ENCODE results near the gene HLA-DPB1.

HLA-DPB1 gene

DNA sequence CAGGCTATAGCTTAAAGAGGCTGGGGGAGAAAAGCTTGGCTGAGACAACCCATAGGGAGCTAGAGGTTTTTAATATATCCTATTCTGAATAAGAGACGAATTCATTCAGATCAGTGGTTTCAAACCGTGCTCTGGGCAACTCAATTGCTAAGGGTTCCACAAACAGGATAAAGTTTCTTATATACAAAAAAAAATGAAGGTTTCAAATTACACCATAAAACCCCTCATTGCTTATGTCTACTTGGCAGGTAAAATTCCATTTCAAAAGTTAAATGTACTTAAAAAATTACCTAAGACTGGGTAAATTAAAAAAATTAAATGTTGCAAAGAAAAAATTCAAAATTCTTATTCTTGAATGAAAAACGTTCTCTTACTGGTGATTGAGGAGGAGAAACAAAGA is 2.7 kb downstream of the HLA-DPB1 start:
- TF ChIP-seq, protein P1, sequence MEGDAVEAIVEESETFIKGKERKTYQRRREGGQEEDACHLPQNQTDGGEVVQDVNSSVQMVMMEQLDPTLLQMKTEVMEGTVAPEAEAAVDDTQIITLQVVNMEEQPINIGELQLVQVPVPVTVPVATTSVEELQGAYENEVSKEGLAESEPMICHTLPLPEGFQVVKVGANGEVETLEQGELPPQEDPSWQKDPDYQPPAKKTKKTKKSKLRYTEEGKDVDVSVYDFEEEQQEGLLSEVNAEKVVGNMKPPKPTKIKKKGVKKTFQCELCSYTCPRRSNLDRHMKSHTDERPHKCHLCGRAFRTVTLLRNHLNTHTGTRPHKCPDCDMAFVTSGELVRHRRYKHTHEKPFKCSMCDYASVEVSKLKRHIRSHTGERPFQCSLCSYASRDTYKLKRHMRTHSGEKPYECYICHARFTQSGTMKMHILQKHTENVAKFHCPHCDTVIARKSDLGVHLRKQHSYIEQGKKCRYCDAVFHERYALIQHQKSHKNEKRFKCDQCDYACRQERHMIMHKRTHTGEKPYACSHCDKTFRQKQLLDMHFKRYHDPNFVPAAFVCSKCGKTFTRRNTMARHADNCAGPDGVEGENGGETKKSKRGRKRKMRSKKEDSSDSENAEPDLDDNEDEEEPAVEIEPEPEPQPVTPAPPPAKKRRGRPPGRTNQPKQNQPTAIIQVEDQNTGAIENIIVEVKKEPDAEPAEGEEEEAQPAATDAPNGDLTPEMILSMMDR (conservative IDR thresholded peaks at IDR 0.05; ENCODE audit: control insufficient read depth, insufficient read depth, low read depth, low read length): no peak
- no peak for DNase-seq (ENCODE audit: low read depth)
- H3K4me3 ChIP-seq (ENCODE audit: control insufficient read depth, low read depth, low read length): no peak overlapping the region

DNA sequence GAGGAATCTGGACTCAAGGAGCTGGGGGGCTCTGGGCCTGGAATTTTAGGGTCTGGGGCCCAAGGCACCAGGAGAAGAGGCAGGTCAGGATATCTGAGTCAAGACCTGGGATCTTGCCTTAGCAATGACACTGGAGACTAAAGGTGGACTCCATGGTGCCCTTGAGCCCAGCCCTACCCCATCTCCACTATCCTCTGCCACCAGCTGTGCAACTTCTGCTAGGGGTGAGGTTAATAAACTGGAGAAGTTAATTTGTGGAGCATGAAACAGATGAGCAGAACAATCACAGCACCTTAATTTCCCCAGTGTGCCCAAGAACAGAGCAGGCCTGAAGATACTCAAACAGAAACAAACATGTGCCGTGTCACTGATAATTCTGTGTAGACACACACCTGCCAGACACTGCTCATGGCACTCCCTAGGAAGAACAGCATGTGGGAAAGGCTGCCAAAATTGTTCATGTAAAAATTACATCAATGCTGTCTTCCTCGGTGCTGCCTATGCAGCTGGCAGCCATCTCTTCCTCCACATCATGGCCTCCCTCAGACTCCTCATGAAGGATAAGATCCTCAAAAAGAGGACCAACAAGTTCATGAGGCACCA is 3.2 kb downstream of the HLA-DPB1 start:
- no peak for DNase-seq (ENCODE audit: low read depth)
- TF ChIP-seq, protein P1 (conservative IDR thresholded peaks at IDR 0.05; ENCODE audit: control insufficient read depth, insufficient read depth, low read depth, low read length): no peak
- H3K4me3 ChIP-seq (ENCODE audit: control insufficient read depth, low read depth, low read length): no peak overlapping the region

GRCh38 chr6:33079580-33079979 is 3.8 kb downstream of the HLA-DPB1 start:
- H3K4me3 ChIP-seq (ENCODE audit: control insufficient read depth, low read depth, low read length): no peak overlapping the region
- no peak for DNase-seq (ENCODE audit: low read depth)
- TF ChIP-seq, protein P1 (conservative IDR thresholded peaks at IDR 0.05; ENCODE audit: control insufficient read depth, insufficient read depth, low read depth, low read length): no peak

GRCh38 chr6:33080127-33081089 is 4.6 kb downstream of the HLA-DPB1 start:
- H3K4me3 ChIP-seq (ENCODE audit: control insufficient read depth, low read depth, low read length): peak overlapping the region; percentile 51
- DNase-seq (ENCODE audit: low read depth): peak; percentile 66

DNA sequence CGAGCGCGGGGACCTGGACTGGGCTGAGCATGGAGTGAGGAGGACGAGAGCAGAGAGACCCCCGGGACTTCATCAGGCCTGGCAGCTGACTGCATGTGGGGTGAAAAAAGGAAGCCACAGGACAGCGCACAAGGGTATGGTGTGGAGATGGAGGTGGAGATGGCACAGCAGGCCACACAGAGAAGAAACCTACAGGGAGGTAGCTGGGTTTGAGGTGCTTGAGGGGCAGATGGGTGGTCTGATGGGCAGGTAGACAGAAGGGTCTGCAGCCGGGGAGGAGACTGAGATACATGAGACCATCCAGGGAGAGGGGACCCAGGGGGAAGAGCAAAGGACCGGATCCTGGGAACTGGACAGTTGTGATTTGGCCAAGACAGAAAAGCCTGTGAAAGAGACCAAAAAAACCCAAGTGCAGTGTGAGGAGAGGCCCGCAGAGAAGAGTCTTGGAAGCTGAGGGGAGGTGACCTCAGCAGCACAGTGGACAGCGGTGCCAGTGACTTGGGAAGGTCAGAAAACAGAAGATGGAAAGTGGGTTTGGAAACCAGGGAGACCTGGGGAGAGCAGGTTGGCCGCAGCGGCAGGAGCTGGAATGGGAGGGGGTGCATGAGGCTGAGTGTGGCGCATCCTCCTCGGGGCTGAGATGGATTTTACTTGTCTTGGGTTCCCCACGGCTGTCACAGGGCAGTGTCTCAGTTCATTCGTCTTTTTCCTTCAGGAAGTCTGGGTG is 5.5 kb downstream of the HLA-DPB1 start:
- peak overlapping the region; percentile 51 for H3K4me3 ChIP-seq (ENCODE audit: control insufficient read depth, low read depth, low read length)
- TF ChIP-seq, protein P1 (conservative IDR thresholded peaks at IDR 0.05; ENCODE audit: control insufficient read depth, insufficient read depth, low read depth, low read length): no peak
- no peak for DNase-seq (ENCODE audit: low read depth)

More at GRCh38 chr6:33080127-33081089, 4.6 kb downstream of the HLA-DPB1 start:
- TF ChIP-seq, protein P1 (conservative IDR thresholded peaks at IDR 0.05; ENCODE audit: control insufficient read depth, insufficient read depth, low read depth, low read length): no peak

DNA sequence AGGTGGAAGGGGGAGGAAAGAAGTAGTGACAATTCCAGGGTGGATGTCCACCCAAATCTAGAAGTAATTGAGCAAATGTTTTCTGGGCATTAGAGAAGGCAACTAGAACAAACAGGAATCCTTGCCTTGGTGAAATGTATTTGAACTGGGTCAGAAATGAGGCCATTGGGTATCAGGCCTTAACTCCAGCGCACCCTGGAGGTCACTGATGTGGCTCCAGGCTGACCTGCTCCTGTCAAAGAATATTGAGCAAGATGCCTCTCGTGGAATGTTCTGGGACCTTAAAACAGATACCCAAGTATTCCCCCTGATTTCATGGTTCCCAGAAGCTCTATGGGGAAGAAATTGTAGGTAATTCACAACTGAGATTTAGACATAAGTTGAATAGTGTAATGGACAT is 6.9 kb downstream of the HLA-DPB1 start:
- H3K4me3 ChIP-seq (ENCODE audit: control insufficient read depth, low read depth, low read length): no peak overlapping the region
- TF ChIP-seq, protein P1 (conservative IDR thresholded peaks at IDR 0.05; ENCODE audit: control insufficient read depth, insufficient read depth, low read depth, low read length): peak; percentile 56
- peak; percentile 59 for DNase-seq (ENCODE audit: low read depth)
